Small intestine (tissue), 7 donors: ENCODE measurements around the gene SPAG16. TPM values are rescaled to one million over a fixed set of nuclear protein-coding genes. Genes with fewer than 3 reads are reported as not detected.

Experiments
- DNase-seq, 2 donors: peaks; one replicate each; pipeline versions ENCODE4 v3.0.0 to v3.0.0-alpha.2; 2013
- FAIRE-seq: peaks from 2 replicates; lab custom pipeline; 2012; peaks lifted over from hg19 to GRCh38; lab: Jason Lieb, UNC
- H3K27ac ChIP-seq, 3 donors: one replicate each; pipeline ENCODE4 v1.5.1; 2013; ENCODE audit warnings: low read length in 2 of 3, mild to moderate bottlenecking in 2 of 3, control low read depth in 1 of 3, inconsistent platforms in 1 of 3, low read depth in 1 of 3, moderate library complexity in 1 of 3
- H3K27me3 ChIP-seq, 3 donors: one replicate each; pipeline ENCODE4 v1.6.1; 2013; ENCODE audit warnings: low read length in 3 of 3, inconsistent platforms in 1 of 3; ENCODE audit not compliant: control insufficient read depth in 3 of 3, insufficient read depth in 3 of 3
- H3K36me3 ChIP-seq, 3 donors: one replicate each; pipeline ENCODE4 v1.6.1; 2013; ENCODE audit warnings: low read length in 3 of 3, inconsistent platforms in 1 of 3, low read depth in 1 of 3, mild to moderate bottlenecking in 1 of 3, moderate library complexity in 1 of 3; ENCODE audit not compliant: control insufficient read depth in 3 of 3, insufficient read depth in 2 of 3
- H3K4me1 ChIP-seq, 3 donors: one replicate each; pipeline ENCODE4 v1.6.1; 2013; ENCODE audit warnings: low read length in 2 of 3, inconsistent platforms in 1 of 3, low read depth in 1 of 3, mild to moderate bottlenecking in 1 of 3, moderate library complexity in 1 of 3; ENCODE audit not compliant: control insufficient read depth in 3 of 3, insufficient read depth in 2 of 3
- H3K4me3 ChIP-seq, 3 donors: one replicate each; pipeline ENCODE4 v1.5.1; 2013; ENCODE audit warnings: low read length in 3 of 3, control low read depth in 1 of 3, inconsistent platforms in 1 of 3, low read depth in 1 of 3, mild to moderate bottlenecking in 1 of 3, moderate library complexity in 1 of 3
- H3K9me3 ChIP-seq, 2 donors: one replicate each; pipeline ENCODE4 v1.6.1; 2013; ENCODE audit warnings: low read depth in 1 of 2, low read length in 1 of 2; ENCODE audit not compliant: control insufficient read depth in 2 of 2, insufficient read depth in 1 of 2
- WGBS, 3 donors: extraction: QIAGEN DNeasy Blood & Tissue Kit; methylation state at CpG; one replicate each; pipeline ENCODE4 v1.1.7; 2013; 5-methylcytosine and 5-hydroxymethylcytosine counted together
- polyA plus RNA-seq, 4 donors: library from polyadenylated mRNA; stranded (reverse) in 3 of 4; unstranded in 1 of 4; fragments of 200-250 nt in 3 of 4; fragments of 120-200 nt in 1 of 4; gene quantifications; one replicate each; pipeline versions ENCODE4 v1.2.1 to v1.2.3, GENCODE V29; 2013
- donor health status: healthy with polysubstance abuse.
- donor health status: control.
- donor health status: control.
- donor health status: Bipolar disorder and iron deficiency.
- donor health status: healthy.

SPAG16 gene
- polyA plus RNA-seq, 4 donors = 15.4 to 52.5 (median 18.9) TPM

GRCh38 chr2:214265991-214266489 lies 981.8 kb downstream of the SPAG16 start:
- Histone ChIP-seq H3K4me3 (no peak overlapping the region), H3K27ac (no peak overlapping the region), H3K27me3 (no peaks in the 10 kb centered on the region), H3K36me3 (no peaks in the 10 kb centered on the region), H3K9me3 (no peaks in the 10 kb centered on the region), H3K4me1 (no peaks in the 10 kb centered on the region)
- WGBS, 3 donors = 53 to 66% (median 53%) methylated on average over 3 of the region's 3 CpGs
- no peak for DNase-seq
- no peak for FAIRE-seq

GRCh38 chr2:214277880-214278279 lies 993.6 kb downstream of the SPAG16 start:
- H3K36me3 ChIP-seq = no peaks in the 10 kb centered on the region
- H3K4me1 ChIP-seq = no peaks in the 10 kb centered on the region
- no peak overlapping the region for H3K4me3 ChIP-seq
- no peak overlapping the region for H3K27ac ChIP-seq
- H3K9me3 ChIP-seq = peaks cover 0 to 7% of the 10 kb centered on the region in 2 donors
- FAIRE-seq (no peak), DNase-seq (no peak)
- WGBS, 3 donors = 80 to 82% (median 81%) methylated on average over 9 of the region's 9 CpGs
- no peaks in the 10 kb centered on the region for H3K27me3 ChIP-seq

- DNase-seq (no peak), FAIRE-seq (no peak)
- Histone ChIP-seq H3K27me3 (no peaks in the 10 kb centered on the region), H3K36me3 (no peaks in the 10 kb centered on the region), H3K4me1 (no peaks in the 10 kb centered on the region), H3K9me3 (no peaks in the 10 kb centered on the region), H3K27ac (no peak overlapping the region), H3K4me3 (no peak overlapping the region)
- WGBS, 3 donors = 48 to 51% (median 50%) methylated on average over 3 of the region's 3 CpGs
Observed at GRCh38 chr2:214286011-214286410, 1001.7 kb downstream of the SPAG16 start.

- H3K36me3 ChIP-seq = no peaks in the 10 kb centered on the region
- H3K4me3 ChIP-seq = no peak overlapping the region
- DNase-seq (no peak), FAIRE-seq (no peak)
- H3K9me3 ChIP-seq = peaks cover 0 to 26% of the 10 kb centered on the region in 2 donors
- H3K27me3 ChIP-seq = no peaks in the 10 kb centered on the region
- no peaks in the 10 kb centered on the region for H3K4me1 ChIP-seq
- no peak overlapping the region for H3K27ac ChIP-seq
Observed at GRCh38 chr2:214293593-214293992, 1009.3 kb downstream of the SPAG16 start.

- DNase-seq = no peak
- Histone ChIP-seq H3K4me3 (no peak overlapping the region), H3K27ac (no peak overlapping the region), H3K27me3 (no peaks in the 10 kb centered on the region), H3K4me1 (no peaks in the 10 kb centered on the region), H3K9me3 (peaks cover 0 to 26% of the 10 kb centered on the region in 2 donors), H3K36me3 (no peaks in the 10 kb centered on the region)
- FAIRE-seq = no peak
Observed at GRCh38 chr2:214294426-214294825, 1010.2 kb downstream of the SPAG16 start.

- H3K4me1 ChIP-seq = no peaks in the 10 kb centered on the region
- H3K27ac ChIP-seq = no peak overlapping the region
- WGBS, 3 donors = 56 to 72% (median 62%) methylated on average over 2 of the region's 2 CpGs
- no peaks in the 10 kb centered on the region for H3K36me3 ChIP-seq
- DNase-seq (no peak), FAIRE-seq (no peak)
- H3K9me3 ChIP-seq = peaks cover 0 to 19% of the 10 kb centered on the region in 2 donors
- no peak overlapping the region for H3K4me3 ChIP-seq
- no peaks in the 10 kb centered on the region for H3K27me3 ChIP-seq
Observed at GRCh38 chr2:214297423-214297822, 1013.2 kb downstream of the SPAG16 start.

GRCh38 chr2:214310319-214310718 lies 1026.1 kb downstream of the SPAG16 start:
- Histone ChIP-seq H3K27me3 (no peaks in the 10 kb centered on the region), H3K27ac (no peak overlapping the region), H3K9me3 (no peaks in the 10 kb centered on the region), H3K36me3 (no peaks in the 10 kb centered on the region), H3K4me1 (no peaks in the 10 kb centered on the region), H3K4me3 (no peak overlapping the region)
- no peak for DNase-seq
- no peak for FAIRE-seq

- no peak overlapping the region for H3K4me3 ChIP-seq
- no peak overlapping the region for H3K27ac ChIP-seq
- H3K36me3 ChIP-seq = no peaks in the 10 kb centered on the region
- H3K4me1 ChIP-seq = no peaks in the 10 kb centered on the region
- no peaks in the 10 kb centered on the region for H3K9me3 ChIP-seq
- DNase-seq = no peak
- FAIRE-seq = no peak
- H3K27me3 ChIP-seq = no peaks in the 10 kb centered on the region
- WGBS, 3 donors = 71 to 75% (median 72%) methylated on average over 7 of the region's 7 CpGs
Observed at GRCh38 chr2:214311031-214311533, 1026.8 kb downstream of the SPAG16 start.
